Measurements from ENCODE around the gene ZNF319.

DNA sequence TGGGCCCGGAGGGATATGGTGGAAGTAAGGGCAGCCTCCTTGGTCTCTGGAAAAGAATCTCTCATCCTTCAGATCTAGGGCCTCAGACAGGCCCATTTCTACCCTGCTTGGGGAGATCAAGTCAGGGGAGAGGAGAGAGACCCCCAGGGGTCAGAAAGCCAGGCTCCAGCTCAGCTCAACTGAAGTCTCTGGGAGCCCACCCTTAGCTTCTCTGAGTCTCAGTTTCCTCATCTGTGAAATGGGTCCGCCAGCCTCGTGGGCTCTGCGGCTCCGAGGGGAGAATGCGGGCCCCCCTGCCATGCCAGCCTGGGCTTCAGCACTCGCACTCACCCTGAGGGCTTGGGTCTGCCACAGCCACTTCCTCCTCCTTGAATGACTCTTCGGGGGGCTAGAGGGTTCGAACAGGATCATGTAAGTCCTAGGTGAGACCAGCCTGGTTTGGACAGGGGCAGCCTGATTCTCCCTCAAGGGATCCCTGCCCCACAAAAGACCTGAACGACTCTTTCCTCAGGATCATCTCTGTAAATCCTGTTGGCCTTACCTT is 36.2 kb downstream of the ZNF319 start:
- TF ChIP-seq EZH2 (optimal IDR thresholded peaks at IDR 0.05; ENCODE audit: low read depth, low read length) (no peak), EZH2phosphoT487 (IDR thresholded peaks at IDR 0.05; ENCODE audit: low read length) (no peak)
- TF ChIP-seq, protein P1, sequence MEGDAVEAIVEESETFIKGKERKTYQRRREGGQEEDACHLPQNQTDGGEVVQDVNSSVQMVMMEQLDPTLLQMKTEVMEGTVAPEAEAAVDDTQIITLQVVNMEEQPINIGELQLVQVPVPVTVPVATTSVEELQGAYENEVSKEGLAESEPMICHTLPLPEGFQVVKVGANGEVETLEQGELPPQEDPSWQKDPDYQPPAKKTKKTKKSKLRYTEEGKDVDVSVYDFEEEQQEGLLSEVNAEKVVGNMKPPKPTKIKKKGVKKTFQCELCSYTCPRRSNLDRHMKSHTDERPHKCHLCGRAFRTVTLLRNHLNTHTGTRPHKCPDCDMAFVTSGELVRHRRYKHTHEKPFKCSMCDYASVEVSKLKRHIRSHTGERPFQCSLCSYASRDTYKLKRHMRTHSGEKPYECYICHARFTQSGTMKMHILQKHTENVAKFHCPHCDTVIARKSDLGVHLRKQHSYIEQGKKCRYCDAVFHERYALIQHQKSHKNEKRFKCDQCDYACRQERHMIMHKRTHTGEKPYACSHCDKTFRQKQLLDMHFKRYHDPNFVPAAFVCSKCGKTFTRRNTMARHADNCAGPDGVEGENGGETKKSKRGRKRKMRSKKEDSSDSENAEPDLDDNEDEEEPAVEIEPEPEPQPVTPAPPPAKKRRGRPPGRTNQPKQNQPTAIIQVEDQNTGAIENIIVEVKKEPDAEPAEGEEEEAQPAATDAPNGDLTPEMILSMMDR (IDR thresholded peaks at IDR 0.05; ENCODE audit: low read length): no peak
